HG02885 (cell line): ENCODE results near the gene TBR1.

Experiments used
- ATAC-seq: cut with Tn5 transposase; IDR thresholded peaks from one replicate; pipeline ENCODE4 v1.9.1; 2021; ENCODE audit warnings: mild to moderate bottlenecking; ENCODE audit not compliant: unreplicated experiment, poor library complexity

TBR1 gene

GRCh38 chr2:161415987-161416707 is at the start of gene TBR1:
Gene TBR1, plus strand, starts transcription at chr2:161416297. Its CDS starts 114 bp downstream, at chr2:161416411.
- no peak for ATAC-seq

- ATAC-seq, result no peak
These were observed 48.4 kb upstream of the TBR1 start for GRCh38 chr2:161367675-161368074.

- no peak for ATAC-seq
These were observed 46.8 kb upstream of the TBR1 start for GRCh38 chr2:161369311-161369710.

GRCh38 chr2:161370981-161371380 is 45.1 kb upstream of the TBR1 start:
- ATAC-seq, result no peak

- ATAC-seq, result no peak
These were observed 44.2 kb upstream of the TBR1 start for GRCh38 chr2:161371869-161372268.

GRCh38 chr2:161373942-161374341 is 42.2 kb upstream of the TBR1 start:
- no peak for ATAC-seq

- no peak for ATAC-seq
These were observed 41.7 kb upstream of the TBR1 start for GRCh38 chr2:161374446-161374845.

GRCh38 chr2:161379740-161380139 is 36.4 kb upstream of the TBR1 start:
- ATAC-seq, result no peak

GRCh38 chr2:161381546-161381945 is 34.6 kb upstream of the TBR1 start:
- no peak for ATAC-seq

GRCh38 chr2:161382747-161383146 is 33.4 kb upstream of the TBR1 start:
- no peak for ATAC-seq

- ATAC-seq, result peak; percentile 79
These were observed 31.2 kb upstream of the TBR1 start for GRCh38 chr2:161384864-161385263.

- peak; percentile 67 for ATAC-seq
These were observed 29.8 kb upstream of the TBR1 start for GRCh38 chr2:161386228-161386824.

- peak; percentile 35 for ATAC-seq
These were observed 27.8 kb upstream of the TBR1 start for GRCh38 chr2:161388146-161388779.

- ATAC-seq, result no peak
These were observed 24.2 kb upstream of the TBR1 start for GRCh38 chr2:161391737-161392506.

GRCh38 chr2:161400076-161400475 is 16.0 kb upstream of the TBR1 start:
- ATAC-seq, result no peak

GRCh38 chr2:161402297-161402696 is 13.8 kb upstream of the TBR1 start:
- ATAC-seq, result no peak

- no peak for ATAC-seq
These were observed 9.8 kb upstream of the TBR1 start for GRCh38 chr2:161406316-161406715.

- no peak for ATAC-seq
These were observed 8.5 kb upstream of the TBR1 start for GRCh38 chr2:161407597-161407996.

- ATAC-seq, result no peak
These were observed 6.7 kb upstream of the TBR1 start for GRCh38 chr2:161409308-161409907.

- ATAC-seq, result no peak
These were observed 3.8 kb upstream of the TBR1 start for GRCh38 chr2:161412346-161412745.
